ACC112 (cell line): ENCODE data around the gene CEP43.
"Not testable (repeated sequence)": the region's sequence is repeated elsewhere in the genome, so short reads cannot be mapped to it uniquely, and the experiment has no call there.

Experiments
- H2AFZ ChIP-seq: fragments of 200-600 bp; sonication (generic); one replicate; pipeline ENCODE4 v1.6.0; 2017; ENCODE audit warnings: antibody characterized with exemption, low read length; ENCODE audit not compliant: unreplicated experiment
- H3K27ac ChIP-seq: fragments of 200-600 bp; sonication (generic); 2 replicates; pipeline ENCODE4 v1.5.1; 2014; ENCODE audit warnings: low read depth, mild to moderate bottlenecking, antibody characterized with exemption, low read length, moderate library complexity
- H3K27me3 ChIP-seq: fragments of 200-600 bp; sonication (generic); 2 replicates; pipeline ENCODE4 v1.6.1; 2014; ENCODE audit warnings: mild to moderate bottlenecking, antibody characterized with exemption, low read length, moderate library complexity, mixed read lengths; ENCODE audit not compliant: insufficient read depth
- H3K36me3 ChIP-seq: fragments of 200-600 bp; sonication (generic); 2 replicates; pipeline ENCODE4 v1.6.1; 2016; ENCODE audit warnings: mild to moderate bottlenecking, antibody characterized with exemption, low read length, moderate library complexity, mixed read lengths; ENCODE audit not compliant: insufficient read depth
- H3K4me1 ChIP-seq: fragments of 200-600 bp; sonication (generic); one replicate; pipeline ENCODE4 v1.6.1; 2016; ENCODE audit warnings: low read length, mixed read lengths; ENCODE audit not compliant: insufficient read depth, unreplicated experiment, control insufficient read depth
- H3K4me3 ChIP-seq: fragments of 200-600 bp; sonication (generic); 2 replicates; pipeline ENCODE4 v1.5.1; 2014; ENCODE audit warnings: mild to moderate bottlenecking, low read depth, low read length
- H3K79me2 ChIP-seq: fragments of 200-600 bp; sonication (generic); one replicate; pipeline ENCODE4 v1.6.0; 2016; ENCODE audit warnings: low read length; ENCODE audit not compliant: control insufficient read depth, unreplicated experiment, insufficient read depth

The CEP43 gene

GRCh38 chr6:166999145-166999883 lies at the start of gene CEP43:
Gene CEP43, plus strand, starts transcription at chr6:166999397. Its CDS starts 16 bp downstream, at chr6:166999413.
- H3K4me1 ChIP-seq = peaks cover 27% of the 10 kb centered on the region
- no peaks in the 10 kb centered on the region for H3K27me3 ChIP-seq
- H3K27ac ChIP-seq = peak within 1 kb of the TSS; percentile 59
- peaks cover 76% of the 10 kb centered on the region for H3K79me2 ChIP-seq
- H3K36me3 ChIP-seq = peaks cover 5% of the 10 kb centered on the region; the same call in 1 of the 2 replicates
- peak within 1 kb of the TSS; percentile 89 for H3K4me3 ChIP-seq
- peak within 1 kb of the TSS; percentile 85 for H2AFZ ChIP-seq

DNA sequence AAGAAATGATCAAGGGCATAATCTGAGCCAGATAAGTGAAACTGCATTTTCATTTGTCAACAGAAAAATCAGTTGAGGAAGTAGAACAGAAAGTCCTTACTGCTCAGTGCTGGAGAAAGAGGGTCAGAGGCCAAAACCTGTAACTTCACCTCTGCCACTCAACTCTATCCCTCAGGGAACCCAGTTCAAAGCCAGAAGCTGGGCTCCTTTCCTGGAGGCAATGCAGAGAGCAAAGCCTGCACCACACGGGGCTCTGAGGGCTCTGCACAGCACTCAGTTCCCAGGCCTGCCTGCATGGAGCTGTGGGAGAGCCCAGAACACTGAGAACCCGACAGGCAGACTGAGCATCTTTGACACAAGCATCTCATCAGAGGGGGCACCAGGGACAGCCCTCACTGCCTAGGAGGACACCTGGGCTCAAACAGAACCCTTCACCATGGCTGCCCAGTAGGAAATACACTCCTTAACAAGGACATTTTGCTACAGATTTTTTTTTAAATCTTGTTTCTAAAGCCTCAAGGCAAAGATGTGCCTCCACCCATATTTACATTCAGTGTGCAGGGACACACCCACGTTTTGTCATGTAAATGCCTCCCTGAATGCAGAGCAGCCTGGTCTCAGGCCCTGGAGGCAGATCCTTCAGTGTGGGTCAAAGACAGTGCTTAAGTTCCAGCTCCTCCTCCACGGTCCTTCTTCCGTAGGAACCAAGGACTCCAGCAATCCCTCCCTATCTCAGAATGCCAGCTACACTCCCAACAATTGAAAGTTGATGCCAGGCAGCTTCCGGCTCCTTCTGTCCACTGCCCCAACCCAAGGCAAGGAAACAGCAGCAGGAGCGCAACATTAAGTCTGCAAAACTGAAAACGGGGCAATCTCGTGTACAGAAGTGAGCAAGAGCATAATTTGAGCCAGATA lies 49.4 kb upstream of the CEP43 start:
- H3K79me2 ChIP-seq = no peaks in the 10 kb centered on the region
- no peaks in the 10 kb centered on the region for H3K4me1 ChIP-seq
- H3K36me3 ChIP-seq = no peaks in the 10 kb centered on the region
- H3K27ac ChIP-seq = no peak overlapping the region
- no peak overlapping the region for H2AFZ ChIP-seq
- H3K4me3 ChIP-seq = no peak overlapping the region
- H3K27me3 ChIP-seq = no peaks in the 10 kb centered on the region

GRCh38 chr6:166950443-166950821 lies 48.8 kb upstream of the CEP43 start:
- Histone ChIP-seq H2AFZ (no peak overlapping the region), H3K79me2 (no peaks in the 10 kb centered on the region), H3K27ac (no peak overlapping the region), H3K4me1 (no peaks in the 10 kb centered on the region), H3K36me3 (no peaks in the 10 kb centered on the region), H3K4me3 (no peak overlapping the region), H3K27me3 (no peaks in the 10 kb centered on the region)

GRCh38 chr6:166950892-166951669 lies 48.1 kb upstream of the CEP43 start:
- not testable (repeated sequence) for H3K4me1 ChIP-seq, H3K36me3 ChIP-seq, H3K27me3 ChIP-seq, H3K79me2 ChIP-seq, H3K4me3 ChIP-seq, H3K27ac ChIP-seq, H2AFZ ChIP-seq

DNA sequence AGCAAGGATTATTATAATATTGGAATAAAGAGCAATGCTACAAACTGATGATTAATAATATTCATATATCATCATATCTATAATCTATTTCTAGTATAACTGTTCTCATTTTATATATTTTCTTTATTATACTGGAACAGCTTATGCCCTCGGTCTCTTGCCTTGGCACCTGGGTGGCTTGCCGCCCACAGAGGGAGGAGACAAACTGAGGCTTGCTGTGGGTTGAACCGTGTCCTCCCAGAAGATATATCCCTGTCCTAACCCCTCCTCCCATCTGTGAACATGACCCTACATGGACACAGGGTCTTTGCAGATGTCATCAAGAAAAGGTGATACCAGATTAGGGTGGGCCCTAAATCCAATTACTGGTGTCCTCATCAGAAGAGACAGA lies 47.5 kb upstream of the CEP43 start:
- Histone ChIP-seq H3K27ac (no peak overlapping the region), H3K79me2 (no peaks in the 10 kb centered on the region), H3K4me3 (no peak overlapping the region), H3K27me3 (no peaks in the 10 kb centered on the region), H3K4me1 (no peaks in the 10 kb centered on the region), H2AFZ (no peak overlapping the region), H3K36me3 (no peaks in the 10 kb centered on the region)

DNA sequence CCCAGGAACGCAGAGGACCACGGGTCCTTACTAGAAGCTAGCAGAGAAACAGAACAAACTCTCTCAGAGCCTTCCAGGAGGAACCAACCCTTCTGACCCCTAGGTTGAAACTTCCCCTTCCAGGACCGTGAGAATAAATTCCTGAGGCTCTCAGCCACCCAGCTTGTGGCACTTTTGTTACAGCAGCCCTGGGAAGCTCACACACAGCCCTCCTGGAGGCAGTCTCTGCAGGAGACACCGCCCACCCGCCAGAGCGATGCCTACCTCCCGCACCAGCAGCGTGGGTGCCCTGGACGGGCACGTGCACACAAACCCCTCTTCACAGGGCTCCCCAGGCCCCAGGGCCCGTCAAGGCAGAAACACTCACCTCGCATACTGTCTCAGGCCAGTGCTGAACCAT lies 47.1 kb upstream of the CEP43 start:
- no peaks in the 10 kb centered on the region for H3K36me3 ChIP-seq
- no peak overlapping the region for H3K27ac ChIP-seq
- no peak overlapping the region for H3K4me3 ChIP-seq
- H2AFZ ChIP-seq = no peak overlapping the region
- H3K79me2 ChIP-seq = no peaks in the 10 kb centered on the region
- no peaks in the 10 kb centered on the region for H3K27me3 ChIP-seq
- no peaks in the 10 kb centered on the region for H3K4me1 ChIP-seq

DNA sequence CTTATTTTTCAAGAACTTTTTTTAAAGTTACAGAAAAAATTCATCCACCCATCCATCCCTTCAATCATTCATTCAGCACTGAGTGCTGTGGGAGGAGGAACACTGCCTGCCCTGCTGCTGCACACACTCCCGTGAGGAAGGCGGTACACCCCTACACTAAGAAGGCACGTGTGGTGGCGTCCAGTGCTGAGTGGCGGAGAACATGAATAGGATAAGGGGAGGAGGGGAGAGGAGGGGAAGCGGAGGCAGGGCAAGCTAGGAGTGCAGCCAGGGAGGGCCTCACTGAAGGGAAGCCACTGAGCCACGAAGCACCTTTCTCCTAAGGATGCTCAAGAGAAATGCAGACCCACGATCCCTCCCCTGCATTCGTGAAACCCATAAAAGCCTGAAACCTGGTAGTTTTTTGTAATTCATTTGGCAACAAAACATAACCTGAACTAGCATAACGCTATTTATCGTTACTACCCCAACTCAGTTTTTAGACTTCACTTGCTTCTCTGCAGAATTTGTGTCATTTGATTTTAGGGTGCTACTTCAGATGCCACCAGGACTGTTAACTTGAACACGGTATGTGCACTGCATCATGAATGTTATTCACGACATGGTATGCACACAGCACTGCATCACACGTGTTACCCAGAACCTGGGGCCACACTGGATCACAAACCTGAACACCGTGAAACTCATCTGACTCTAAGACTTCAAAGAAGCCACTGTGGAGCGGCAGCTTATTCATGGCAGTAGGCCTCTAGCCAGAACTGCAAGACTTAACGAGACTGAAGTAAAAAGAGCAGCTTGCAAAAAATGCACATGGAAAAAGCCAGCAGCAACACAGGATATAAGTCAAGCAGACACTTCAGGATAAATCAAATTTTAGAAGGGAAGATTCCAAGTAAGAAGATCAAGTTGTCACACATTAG lies 46.4 kb upstream of the CEP43 start:
- no peaks in the 10 kb centered on the region for H3K27me3 ChIP-seq
- H3K4me1 ChIP-seq = no peaks in the 10 kb centered on the region
- no peak overlapping the region for H3K27ac ChIP-seq
- no peaks in the 10 kb centered on the region for H3K79me2 ChIP-seq
- H3K36me3 ChIP-seq = no peaks in the 10 kb centered on the region
- no peak overlapping the region for H3K4me3 ChIP-seq
- no peak overlapping the region for H2AFZ ChIP-seq

GRCh38 chr6:166954118-166954713 lies 45.0 kb upstream of the CEP43 start:
- Histone ChIP-seq H3K27me3 (no peaks in the 10 kb centered on the region), H2AFZ (no peak overlapping the region), H3K27ac (no peak overlapping the region), H3K79me2 (no peaks in the 10 kb centered on the region), H3K4me1 (peaks cover 5% of the 10 kb centered on the region), H3K36me3 (no peaks in the 10 kb centered on the region), H3K4me3 (no peak overlapping the region)

DNA sequence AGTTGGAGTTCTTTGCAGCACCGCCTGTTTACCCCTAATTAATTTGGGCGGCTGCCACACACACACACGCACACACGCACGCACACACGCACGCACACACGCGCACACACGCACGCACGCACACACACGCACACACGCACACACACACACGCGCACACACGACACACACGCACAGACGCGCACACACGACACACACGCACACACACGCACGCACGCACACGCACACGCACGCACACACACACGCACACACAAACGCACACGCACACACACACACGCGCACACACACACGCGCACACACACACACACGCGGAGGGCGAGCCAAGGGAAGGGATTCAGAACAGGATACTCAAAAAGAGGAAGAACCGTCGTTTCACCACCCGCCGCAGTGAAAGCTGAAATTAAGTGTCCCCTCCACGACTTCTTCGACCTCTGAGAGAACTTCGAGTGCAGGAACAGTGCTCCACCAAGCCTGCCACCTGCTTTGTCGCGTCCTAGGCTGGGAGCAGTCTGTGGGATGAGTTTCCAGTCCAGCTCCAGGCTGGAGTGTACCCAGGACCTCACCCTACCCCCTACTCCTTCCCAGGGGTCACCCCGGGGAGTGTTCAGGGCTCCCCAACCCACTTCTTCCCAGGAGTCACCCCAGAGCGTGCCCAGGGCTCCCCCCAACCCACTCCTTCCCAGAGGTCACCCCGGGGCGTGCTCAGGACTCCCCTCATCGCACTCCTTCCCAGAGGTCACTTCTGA lies 43.9 kb upstream of the CEP43 start:
- Histone ChIP-seq H3K79me2 (no peaks in the 10 kb centered on the region), H3K4me1 (peaks cover 10% of the 10 kb centered on the region), H2AFZ (peak overlapping the region; percentile 90)

More for the DNA sequence above, 43.9 kb upstream of the CEP43 start:
- no peaks in the 10 kb centered on the region for H3K27me3 ChIP-seq
- H3K4me3 ChIP-seq = peak overlapping the region; percentile 82
- H3K36me3 ChIP-seq = no peaks in the 10 kb centered on the region
- H3K27ac ChIP-seq = no peak overlapping the region
